ACC112 (cell line): ENCODE measurements around the gene PAQR6.
"Not testable (repeated sequence)": the region's sequence is repeated elsewhere in the genome, so short reads cannot be mapped to it uniquely, and the experiment has no call there.

Experiments used
- H2AFZ ChIP-seq: fragments of 200-600 bp; sonication (generic); one replicate; pipeline ENCODE4 v1.6.0; 2017; ENCODE audit warnings: antibody characterized with exemption, low read length; ENCODE audit not compliant: unreplicated experiment
- H3K27ac ChIP-seq: fragments of 200-600 bp; sonication (generic); 2 replicates; pipeline ENCODE4 v1.5.1; 2014; ENCODE audit warnings: low read depth, mild to moderate bottlenecking, antibody characterized with exemption, low read length, moderate library complexity
- H3K27me3 ChIP-seq: fragments of 200-600 bp; sonication (generic); 2 replicates; pipeline ENCODE4 v1.6.1; 2014; ENCODE audit warnings: mild to moderate bottlenecking, antibody characterized with exemption, low read length, moderate library complexity, mixed read lengths; ENCODE audit not compliant: insufficient read depth
- H3K36me3 ChIP-seq: fragments of 200-600 bp; sonication (generic); 2 replicates; pipeline ENCODE4 v1.6.1; 2016; ENCODE audit warnings: mild to moderate bottlenecking, antibody characterized with exemption, low read length, moderate library complexity, mixed read lengths; ENCODE audit not compliant: insufficient read depth
- H3K4me1 ChIP-seq: fragments of 200-600 bp; sonication (generic); one replicate; pipeline ENCODE4 v1.6.1; 2016; ENCODE audit warnings: low read length, mixed read lengths; ENCODE audit not compliant: insufficient read depth, unreplicated experiment, control insufficient read depth
- H3K4me3 ChIP-seq: fragments of 200-600 bp; sonication (generic); 2 replicates; pipeline ENCODE4 v1.5.1; 2014; ENCODE audit warnings: mild to moderate bottlenecking, low read depth, low read length
- H3K79me2 ChIP-seq: fragments of 200-600 bp; sonication (generic); one replicate; pipeline ENCODE4 v1.6.0; 2016; ENCODE audit warnings: low read length; ENCODE audit not compliant: control insufficient read depth, unreplicated experiment, insufficient read depth

Gene PAQR6

DNA sequence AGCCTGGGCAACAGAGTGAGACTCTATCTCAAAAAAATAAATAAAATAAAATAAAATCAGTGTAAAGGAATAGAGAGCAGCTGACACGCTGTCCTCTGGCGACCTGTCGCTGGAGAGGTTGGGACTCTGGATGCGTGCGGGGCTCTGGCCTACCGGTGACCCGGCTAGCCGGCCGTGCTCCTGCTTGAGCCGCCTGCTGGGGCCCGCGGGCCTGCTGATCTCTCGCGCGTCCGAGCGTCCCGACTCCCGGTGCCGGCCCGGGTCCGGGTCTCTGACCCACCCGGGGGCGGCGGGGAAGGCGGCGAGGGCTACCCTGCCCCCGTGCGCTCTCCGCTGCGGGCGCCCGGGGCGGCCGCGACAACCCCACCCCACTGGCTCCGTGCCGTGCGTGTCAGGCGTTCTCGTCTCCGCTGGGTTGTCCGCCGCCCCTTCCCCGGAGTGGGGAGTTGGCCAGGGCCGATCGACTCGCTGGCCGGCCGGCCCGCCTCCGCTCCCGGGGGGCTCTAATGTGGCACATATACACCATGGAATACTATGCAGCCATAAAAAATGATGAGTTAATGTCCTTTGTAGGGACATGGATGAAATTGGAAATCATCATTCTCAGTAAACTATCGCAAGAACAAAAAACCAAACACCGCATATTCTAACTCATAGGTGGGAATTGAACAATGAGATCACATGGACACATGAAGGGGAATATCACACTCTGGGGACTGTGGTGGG lies 31.3 kb downstream of the PAQR6 start:
- H3K4me3 ChIP-seq, H3K27me3 ChIP-seq, H3K79me2 ChIP-seq, H3K36me3 ChIP-seq, H3K27ac ChIP-seq, H2AFZ ChIP-seq: not testable (repeated sequence)
- peaks cover 17% of the 10 kb centered on the region for H3K4me1 ChIP-seq

DNA sequence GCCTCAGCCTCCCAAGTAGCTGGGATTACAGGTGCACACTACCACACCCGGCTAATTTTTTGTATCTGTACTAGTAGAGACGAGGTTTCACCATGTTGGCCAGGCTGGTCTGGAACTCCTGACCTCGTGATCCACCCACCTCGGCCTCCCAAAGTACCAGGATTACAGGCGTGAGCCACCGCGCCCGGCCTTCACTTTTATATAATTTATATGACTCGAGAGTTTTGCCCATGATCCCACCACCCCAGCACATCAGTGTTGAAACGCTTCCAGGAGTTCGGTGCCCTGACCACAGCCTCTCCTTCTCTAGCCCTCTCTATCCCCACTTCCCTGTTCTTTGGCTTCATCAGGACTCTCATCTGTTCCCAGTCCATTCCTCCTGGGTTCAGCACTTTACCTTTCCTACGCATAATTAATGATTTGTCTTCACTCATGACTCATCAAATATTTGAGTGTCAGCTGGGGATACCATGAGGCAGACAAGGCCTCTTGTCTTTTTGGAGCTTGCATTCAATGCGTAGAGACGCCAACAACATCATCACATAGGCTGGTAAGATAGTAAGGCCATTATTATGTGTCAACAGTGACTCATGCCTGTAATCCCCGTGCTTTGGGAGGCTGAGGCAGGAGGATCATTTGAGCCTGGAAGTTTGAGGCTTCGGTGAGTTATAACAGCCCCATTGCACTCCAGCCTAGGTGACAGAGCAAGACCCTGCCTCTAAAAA lies 33.7 kb downstream of the PAQR6 start:
- Histone ChIP-seq H3K36me3 (no peaks in the 10 kb centered on the region), H3K4me3 (peak overlapping the region; percentile 95; the same call in 1 of the 2 replicates), H2AFZ (no peak overlapping the region), H3K4me1 (peaks cover 17% of the 10 kb centered on the region), H3K79me2 (peaks cover 6% of the 10 kb centered on the region), H3K27me3 (no peaks in the 10 kb centered on the region), H3K27ac (peak overlapping the region; percentile 96)

DNA sequence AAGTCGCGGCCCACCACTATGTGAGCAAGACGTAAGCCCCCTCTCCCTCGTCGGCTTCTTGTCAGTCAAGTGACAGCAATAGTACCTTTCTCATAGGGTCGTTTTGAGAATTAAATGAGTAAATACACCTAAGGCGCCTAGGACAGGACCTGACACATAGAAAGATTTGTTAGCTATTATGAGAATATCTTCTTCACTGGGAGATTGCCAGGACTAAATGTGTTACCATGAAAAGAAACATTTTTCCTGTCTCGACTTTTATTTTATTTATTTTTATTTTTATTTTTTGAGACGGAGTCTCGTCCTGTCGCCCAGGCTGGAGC lies 34.3 kb downstream of the PAQR6 start:
- Histone ChIP-seq H3K4me3 (peak overlapping the region; percentile 95), H2AFZ (peak overlapping the region; percentile 72), H3K27ac (peak overlapping the region; percentile 96), H3K27me3 (no peaks in the 10 kb centered on the region), H3K79me2 (peaks cover 4% of the 10 kb centered on the region), H3K4me1 (peaks cover 17% of the 10 kb centered on the region), H3K36me3 (no peaks in the 10 kb centered on the region)

DNA sequence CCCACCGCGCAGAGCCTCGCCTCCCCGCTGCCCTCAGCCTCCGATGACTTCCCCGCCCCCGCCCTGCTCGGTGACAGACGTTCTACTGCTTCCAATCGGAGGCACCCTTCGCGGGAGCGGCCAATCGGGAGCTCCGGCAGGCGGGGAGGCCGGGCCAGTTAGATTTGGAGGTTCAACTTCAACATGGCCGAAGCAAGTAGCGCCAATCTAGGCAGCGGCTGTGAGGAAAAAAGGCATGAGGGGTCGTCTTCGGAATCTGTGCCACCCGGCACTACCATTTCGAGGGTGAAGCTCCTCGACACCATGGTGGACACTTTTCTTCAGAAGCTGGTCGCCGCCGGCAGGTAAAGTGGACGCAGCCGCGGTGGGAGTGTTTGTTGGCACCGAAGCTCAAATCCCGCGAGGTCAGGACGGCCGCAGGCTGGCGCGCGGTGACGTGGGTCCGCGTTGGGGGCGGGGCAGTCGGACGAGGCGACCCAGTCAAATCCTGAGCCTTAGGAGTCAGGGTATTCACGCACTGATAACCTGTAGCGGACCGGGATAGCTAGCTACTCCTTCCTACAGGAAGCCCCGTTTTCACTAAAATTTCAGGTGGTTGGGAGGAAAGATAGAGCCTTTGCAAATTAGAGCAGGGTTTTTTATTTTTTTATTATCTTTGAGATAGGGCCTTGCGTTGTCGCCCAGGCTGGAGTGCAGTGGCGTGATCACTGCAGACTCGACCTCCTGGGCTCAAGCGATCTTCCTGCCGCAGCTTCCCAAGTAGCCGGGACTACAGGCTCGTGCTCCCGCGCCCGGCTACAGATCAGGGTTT lies 34.8 kb downstream of the PAQR6 start, which contains the start of gene PMF1:
TSS of gene PMF1 (plus strand) at position 175 of the 811 bp plus-strand sequence. CDS start at position 184, 9 bp downstream.
- Histone ChIP-seq H3K79me2 (peaks cover 4% of the 10 kb centered on the region), H3K4me1 (peaks cover 14% of the 10 kb centered on the region), H3K36me3 (no peaks in the 10 kb centered on the region)

DNA sequence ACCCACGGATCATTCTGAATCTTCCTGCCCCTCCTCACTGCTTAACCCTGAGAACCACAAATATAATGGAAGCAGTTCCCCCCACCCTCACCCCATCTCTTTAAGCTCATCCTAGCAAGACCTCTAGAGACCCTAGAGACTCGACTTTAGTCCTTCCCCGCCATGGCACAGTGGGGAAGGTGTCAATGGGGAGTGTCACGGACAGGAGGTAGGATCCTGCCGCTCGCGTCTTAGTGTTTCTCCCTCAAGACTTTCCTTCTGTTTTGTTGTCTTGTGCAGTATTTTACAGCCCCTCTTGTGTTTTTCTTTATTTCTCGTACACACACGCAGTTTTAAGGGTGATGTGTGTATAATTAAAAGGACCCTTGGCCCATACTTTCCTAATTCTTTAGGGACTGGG lies 35.7 kb downstream of the PAQR6 start:
- H3K36me3 ChIP-seq = no peaks in the 10 kb centered on the region
- no peak overlapping the region for H2AFZ ChIP-seq
- H3K4me3 ChIP-seq = peak overlapping the region; percentile 95

More for the DNA sequence above, 34.8 kb downstream of the PAQR6 start, which contains the start of gene PMF1:
- Histone ChIP-seq H2AFZ (peak within 1 kb of the TSS; percentile 99), H3K27ac (peak within 1 kb of the TSS; percentile 96), H3K27me3 (no peaks in the 10 kb centered on the region), H3K4me3 (peak within 1 kb of the TSS; percentile 95)

DNA sequence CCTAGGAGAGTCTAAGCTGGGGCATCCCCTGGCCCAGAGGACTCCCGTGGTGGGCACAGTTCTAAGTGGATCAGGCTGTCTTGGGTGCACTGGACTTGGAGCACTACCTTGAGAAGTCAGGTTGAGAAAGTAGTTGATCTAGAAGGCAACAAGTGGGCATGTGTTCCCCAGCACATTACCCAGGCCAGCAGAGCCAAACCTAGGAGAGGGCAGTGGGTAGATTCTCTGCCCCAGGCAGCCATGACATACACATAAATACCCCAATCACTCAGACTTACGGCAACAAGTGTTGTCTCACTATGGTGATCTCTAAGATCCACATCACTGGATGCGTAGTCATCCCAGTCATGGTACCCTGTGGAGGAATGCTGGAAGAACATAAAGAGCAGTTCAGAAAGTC lies 36.6 kb downstream of the PAQR6 start:
- no peak overlapping the region for H3K4me3 ChIP-seq
- no peak overlapping the region for H2AFZ ChIP-seq
- peaks cover 4% of the 10 kb centered on the region for H3K79me2 ChIP-seq
- no peaks in the 10 kb centered on the region for H3K36me3 ChIP-seq
- no peaks in the 10 kb centered on the region for H3K27me3 ChIP-seq
- H3K27ac ChIP-seq = no peak overlapping the region
- peaks cover 5% of the 10 kb centered on the region for H3K4me1 ChIP-seq

More for the DNA sequence above, 35.7 kb downstream of the PAQR6 start:
- Histone ChIP-seq H3K27ac (peak overlapping the region; percentile 96), H3K4me1 (peaks cover 5% of the 10 kb centered on the region), H3K27me3 (no peaks in the 10 kb centered on the region), H3K79me2 (peaks cover 4% of the 10 kb centered on the region)

DNA sequence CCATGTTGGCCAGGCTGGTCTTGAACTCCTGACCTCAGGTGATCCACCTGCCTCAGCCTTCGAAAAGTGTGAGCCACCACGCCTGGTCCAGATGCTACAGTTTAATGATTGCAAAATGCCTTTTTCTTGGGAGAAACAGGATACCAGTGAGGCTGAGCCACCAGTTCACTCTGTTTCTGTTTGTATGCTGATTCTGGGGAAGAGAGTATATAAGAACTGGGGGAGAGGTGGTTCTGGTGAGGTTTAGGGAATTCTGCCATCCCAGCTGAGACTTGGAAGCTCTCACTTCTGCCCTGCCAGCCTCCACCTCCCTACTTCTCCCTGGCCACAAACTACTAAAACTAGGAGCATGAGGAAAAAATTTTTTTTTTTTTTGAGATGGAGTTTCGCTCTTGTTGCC lies 43.2 kb downstream of the PAQR6 start:
- H3K79me2 ChIP-seq = peaks cover 22% of the 10 kb centered on the region
- no peak overlapping the region for H3K27ac ChIP-seq
- peaks cover 9% of the 10 kb centered on the region for H3K4me1 ChIP-seq
- no peaks in the 10 kb centered on the region for H3K27me3 ChIP-seq
- H2AFZ ChIP-seq = no peak overlapping the region
- H3K4me3 ChIP-seq = no peak overlapping the region
- no peaks in the 10 kb centered on the region for H3K36me3 ChIP-seq

DNA sequence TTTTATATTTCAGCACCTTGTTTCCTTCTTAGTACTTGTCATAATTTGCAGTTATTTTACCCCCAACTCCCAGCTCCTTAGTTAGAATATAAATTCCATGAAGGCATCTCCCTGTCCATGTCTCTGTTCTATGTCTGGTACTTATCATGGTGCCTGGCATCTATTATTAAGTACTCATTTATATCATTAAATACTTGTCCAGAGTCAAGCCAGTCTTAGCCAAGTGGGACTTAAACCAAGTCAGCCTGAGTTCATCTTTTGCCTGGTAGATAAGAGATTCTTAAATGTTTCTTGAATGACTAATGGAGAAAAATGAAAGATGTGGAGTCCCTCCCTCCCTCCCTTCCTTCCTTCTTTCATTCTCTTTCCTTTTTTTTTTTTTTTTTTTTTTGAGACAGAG lies 44.5 kb downstream of the PAQR6 start:
- H3K79me2 ChIP-seq = peaks cover 26% of the 10 kb centered on the region
- H2AFZ ChIP-seq = no peak overlapping the region

DNA sequence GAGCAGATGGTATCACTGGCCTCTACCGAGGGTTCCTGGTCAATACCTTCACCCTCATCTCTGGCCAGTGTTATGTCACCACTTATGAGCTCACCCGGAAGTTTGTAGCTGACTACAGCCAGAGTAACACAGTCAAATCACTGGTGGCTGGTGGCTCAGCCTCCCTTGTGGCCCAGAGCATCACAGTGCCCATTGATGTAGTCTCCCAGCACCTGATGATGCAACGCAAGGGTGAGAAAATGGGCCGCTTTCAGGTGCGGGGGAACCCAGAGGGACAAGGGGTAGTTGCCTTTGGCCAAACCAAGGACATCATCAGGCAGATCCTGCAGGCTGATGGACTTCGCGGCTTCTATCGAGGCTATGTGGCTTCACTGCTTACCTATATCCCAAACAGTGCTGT lies 47.8 kb downstream of the PAQR6 start:
- no peak overlapping the region for H2AFZ ChIP-seq
- no peaks in the 10 kb centered on the region for H3K36me3 ChIP-seq
- no peaks in the 10 kb centered on the region for H3K27me3 ChIP-seq
- H3K4me3 ChIP-seq = no peak overlapping the region
- peaks cover 9% of the 10 kb centered on the region for H3K4me1 ChIP-seq
- no peak overlapping the region for H3K27ac ChIP-seq
- peaks cover 50% of the 10 kb centered on the region for H3K79me2 ChIP-seq

More for the DNA sequence above, 44.5 kb downstream of the PAQR6 start:
- H3K4me3 ChIP-seq = no peak overlapping the region
- H3K4me1 ChIP-seq = peaks cover 9% of the 10 kb centered on the region
- peak overlapping the region; percentile 39 for H3K27ac ChIP-seq
- H3K27me3 ChIP-seq = no peaks in the 10 kb centered on the region
- no peaks in the 10 kb centered on the region for H3K36me3 ChIP-seq

DNA sequence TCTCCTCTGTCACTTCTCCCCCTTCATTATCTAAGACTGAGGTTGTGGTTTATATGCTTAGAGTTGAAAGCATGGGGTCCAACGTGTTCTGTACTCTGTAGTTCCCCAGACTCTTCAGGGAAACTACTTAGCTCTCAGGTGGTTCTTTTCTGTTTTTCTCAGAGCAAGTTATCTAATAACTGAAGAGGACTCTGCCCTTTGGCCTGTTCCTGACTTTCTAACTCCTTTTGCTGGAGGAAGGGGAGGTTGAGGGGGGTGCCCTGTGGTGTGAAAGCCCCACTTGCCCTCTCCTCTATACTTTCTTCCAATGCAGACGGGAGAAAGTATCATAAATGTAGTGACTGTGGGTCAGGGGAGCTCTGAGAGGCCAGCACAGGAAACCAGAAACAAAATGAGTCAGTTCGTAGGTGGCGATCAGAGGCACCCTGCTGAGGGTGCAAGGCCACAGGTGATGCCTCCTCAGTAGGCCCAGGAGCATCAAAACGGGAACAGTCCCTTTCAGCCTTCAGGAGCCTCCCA lies 49.0 kb downstream of the PAQR6 start:
- H3K79me2 ChIP-seq = peaks cover 53% of the 10 kb centered on the region
- peaks cover 14% of the 10 kb centered on the region for H3K4me1 ChIP-seq
- no peaks in the 10 kb centered on the region for H3K27me3 ChIP-seq
- H2AFZ ChIP-seq = no peak overlapping the region
- no peak overlapping the region for H3K4me3 ChIP-seq
- H3K36me3 ChIP-seq = no peaks in the 10 kb centered on the region
- no peak overlapping the region for H3K27ac ChIP-seq
